Limb (tissue), 2 donors: Measurements from ENCODE around the gene NTRK3.

Experiments used
- DNase-seq, 2 donors: peaks; one replicate each; pipeline ENCODE4 v3.0.0-alpha.2; 2016; ENCODE audit errors: extremely low spot score in 2 of 2

Gene NTRK3

GRCh38 chr15:87949151-87949574 lies 307.4 kb downstream of the NTRK3 start:
- no peak for DNase-seq

GRCh38 chr15:87947560-87947959 lies 309.0 kb downstream of the NTRK3 start:
- DNase-seq, result no peak

GRCh38 chr15:87945246-87945645 lies 311.3 kb downstream of the NTRK3 start:
- DNase-seq, result no peak

GRCh38 chr15:87944691-87945090 lies 311.8 kb downstream of the NTRK3 start:
- DNase-seq, result no peak

- DNase-seq, result peak in 1 of 2 donors; percentile 58
These were observed 312.5 kb downstream of the NTRK3 start for GRCh38 chr15:87944050-87944449.

GRCh38 chr15:87943626-87944025 lies 312.9 kb downstream of the NTRK3 start:
- no peak for DNase-seq

- DNase-seq, result no peak
These were observed 314.2 kb downstream of the NTRK3 start for GRCh38 chr15:87942316-87942715.

- DNase-seq, result no peak
These were observed 314.9 kb downstream of the NTRK3 start for GRCh38 chr15:87941606-87942005.

GRCh38 chr15:87940768-87941167 lies 315.8 kb downstream of the NTRK3 start:
- no peak for DNase-seq

- DNase-seq, result no peak
These were observed 316.6 kb downstream of the NTRK3 start for GRCh38 chr15:87939848-87940457.

GRCh38 chr15:87938031-87938430 lies 318.5 kb downstream of the NTRK3 start:
- DNase-seq, result no peak

- DNase-seq, result no peak
These were observed 321.0 kb downstream of the NTRK3 start for GRCh38 chr15:87935583-87935982.

- DNase-seq, result no peak
These were observed 325.0 kb downstream of the NTRK3 start for GRCh38 chr15:87931584-87931983.

GRCh38 chr15:87930457-87930856 lies 326.1 kb downstream of the NTRK3 start:
- DNase-seq, result no peak

GRCh38 chr15:87929841-87930240 lies 326.7 kb downstream of the NTRK3 start:
- no peak for DNase-seq

- no peak for DNase-seq
These were observed 332.1 kb downstream of the NTRK3 start for GRCh38 chr15:87924433-87924832.

GRCh38 chr15:87919064-87919463 lies 337.5 kb downstream of the NTRK3 start:
- DNase-seq, result no peak

- DNase-seq, result no peak
These were observed 339.1 kb downstream of the NTRK3 start for GRCh38 chr15:87917480-87917879.

- DNase-seq, result no peak
These were observed 340.3 kb downstream of the NTRK3 start for GRCh38 chr15:87916208-87916607.

GRCh38 chr15:87910301-87910700 lies 346.2 kb downstream of the NTRK3 start:
- no peak for DNase-seq

- no peak for DNase-seq
These were observed 348.7 kb downstream of the NTRK3 start for GRCh38 chr15:87907676-87908446.

- DNase-seq, result no peak
These were observed 350.1 kb downstream of the NTRK3 start for GRCh38 chr15:87906444-87906843.

- no peak for DNase-seq
These were observed 353.6 kb downstream of the NTRK3 start for GRCh38 chr15:87902772-87903426.
